Measurements from ENCODE around the gene HSD3B7. TPM values are rescaled to one million over a fixed set of nuclear protein-coding genes. Genes with fewer than 3 reads are reported as not detected.
A peak's percentile ranks its signal among the peaks of the same experiment; 100 is the strongest.

The HSD3B7 gene
- total RNA-seq, 1 experiment from 2014 or later: 5.5 TPM

DNA sequence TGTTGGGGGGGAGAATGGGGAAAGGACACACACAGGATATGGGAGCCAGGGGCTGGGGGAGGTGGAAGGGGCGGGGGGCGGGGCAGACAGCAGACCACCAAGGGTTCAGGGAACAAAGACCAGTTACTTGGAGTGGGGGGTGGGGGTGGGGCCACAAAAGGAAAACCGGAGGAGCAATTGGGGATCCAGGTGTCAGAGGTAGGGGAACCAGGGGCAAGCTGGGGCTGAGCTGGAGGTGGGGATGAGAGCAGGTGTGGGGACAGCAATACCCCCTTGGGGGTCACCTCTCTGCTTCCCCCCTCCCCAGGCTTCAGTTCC, 37.5 kb upstream of the HSD3B7 start:
- H3K79me1 ChIP-seq (ENCODE audit: insufficient read depth, low read depth, low read length, poor library complexity, severe bottlenecking): no peaks in the 10 kb centered on the region
- no peak overlapping the region for H2BK12ac ChIP-seq (ENCODE audit: insufficient read length, low read depth, low read length)
- no peak overlapping the region for H4K91ac ChIP-seq (ENCODE audit: insufficient read length, low read depth, low read length)
- no peak overlapping the region for H2BK5ac ChIP-seq (ENCODE audit: insufficient read length, low read length)
- no peak overlapping the region for H2AK5ac ChIP-seq (ENCODE audit: insufficient read length, low read length)
- no peaks in the 10 kb centered on the region for H3K4me1 ChIP-seq (ENCODE audit: insufficient read depth, low read length)
- WGBS (ENCODE audit: extremely low coverage, insufficient read length, low lambda C conversion rate): no CpG with 5 or more reads among the region's 3 CpGs
- peak overlapping the region; percentile 4 for H3K14ac ChIP-seq (ENCODE audit: insufficient read depth, low read length)
- Mint-ChIP-seq H3K27me3 (ENCODE audit: low read depth) (no peaks in the 10 kb centered on the region), H3K4me1 (peaks cover 27% of the 10 kb centered on the region in 2 experiments), H3K27ac (peak overlapping the region; percentile 94 to 98 (median 97); a peak in 5 of 7 replicates), H3K9me3 (no peaks in the 10 kb centered on the region; a peak in 1 of 5 replicates), H3K4me3 (peak overlapping the region; percentile 66 to 84), H3K36me3 (ENCODE audit: insufficient read depth in 1 of 3, low read depth in 3 of 3) (peaks cover 19 to 38% (median 29%) of the 10 kb centered on the region in 3 experiments; a peak in 6 of 7 replicates)
- H2BK15ac ChIP-seq (ENCODE audit: low read depth, low read length): no peak overlapping the region
- no peak overlapping the region for H3K23ac ChIP-seq (ENCODE audit: insufficient read length, low read depth, low read length)
- TF ChIP-seq, protein P1, sequence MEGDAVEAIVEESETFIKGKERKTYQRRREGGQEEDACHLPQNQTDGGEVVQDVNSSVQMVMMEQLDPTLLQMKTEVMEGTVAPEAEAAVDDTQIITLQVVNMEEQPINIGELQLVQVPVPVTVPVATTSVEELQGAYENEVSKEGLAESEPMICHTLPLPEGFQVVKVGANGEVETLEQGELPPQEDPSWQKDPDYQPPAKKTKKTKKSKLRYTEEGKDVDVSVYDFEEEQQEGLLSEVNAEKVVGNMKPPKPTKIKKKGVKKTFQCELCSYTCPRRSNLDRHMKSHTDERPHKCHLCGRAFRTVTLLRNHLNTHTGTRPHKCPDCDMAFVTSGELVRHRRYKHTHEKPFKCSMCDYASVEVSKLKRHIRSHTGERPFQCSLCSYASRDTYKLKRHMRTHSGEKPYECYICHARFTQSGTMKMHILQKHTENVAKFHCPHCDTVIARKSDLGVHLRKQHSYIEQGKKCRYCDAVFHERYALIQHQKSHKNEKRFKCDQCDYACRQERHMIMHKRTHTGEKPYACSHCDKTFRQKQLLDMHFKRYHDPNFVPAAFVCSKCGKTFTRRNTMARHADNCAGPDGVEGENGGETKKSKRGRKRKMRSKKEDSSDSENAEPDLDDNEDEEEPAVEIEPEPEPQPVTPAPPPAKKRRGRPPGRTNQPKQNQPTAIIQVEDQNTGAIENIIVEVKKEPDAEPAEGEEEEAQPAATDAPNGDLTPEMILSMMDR (conservative IDR thresholded peaks at IDR 0.05): no peak
- no peaks in the 10 kb centered on the region for H3K27me3 ChIP-seq (ENCODE audit: insufficient read depth, low read length)
- H4K20me1 ChIP-seq (ENCODE audit: control insufficient read depth, insufficient read depth, insufficient read length): no peaks in the 10 kb centered on the region
- peak; percentile 55 for DNase-seq
- H4K8ac ChIP-seq (replicated peaks; ENCODE audit: insufficient read length, low read depth, low read length): no peak overlapping the region
- no peak overlapping the region for H3K4ac ChIP-seq (ENCODE audit: low read depth, low read length)
- H2BK120ac ChIP-seq (ENCODE audit: low read depth, low read length, poor library complexity, severe bottlenecking): no peak overlapping the region
- no peaks in the 10 kb centered on the region for H3K79me2 ChIP-seq (ENCODE audit: insufficient read depth, low read length)
- H2AFZ ChIP-seq (ENCODE audit: low read length): no peak overlapping the region
- no peak overlapping the region for H3K9ac ChIP-seq (ENCODE audit: extremely low read depth, insufficient read length, low read length)
- no peak overlapping the region for H3K56ac ChIP-seq (ENCODE audit: insufficient read length, low read depth, low read length)
- H2BK20ac ChIP-seq (ENCODE audit: low read depth, low read length, poor library complexity, severe bottlenecking): no peak overlapping the region
- no peak overlapping the region for H3T11ph ChIP-seq (ENCODE audit: low read length)
- H3K18ac ChIP-seq (ENCODE audit: insufficient read length, low read depth, low read length): peak overlapping the region; percentile 2
- peaks cover 11% of the 10 kb centered on the region for H3K23me2 ChIP-seq (ENCODE audit: insufficient read length, low read depth, low read length, poor library complexity, severe bottlenecking)
- peak overlapping the region; percentile 3 for H3K4me2 ChIP-seq (ENCODE audit: insufficient read depth, insufficient read length, low read length)
- no peaks in the 10 kb centered on the region for H3K9me3 ChIP-seq (ENCODE audit: control insufficient read depth, low read depth, low read length)
- no peak overlapping the region for H3K27ac ChIP-seq (ENCODE audit: insufficient read length, low read depth, low read length)
- H4K5ac ChIP-seq (ENCODE audit: insufficient read length, low read depth, low read length): no peak overlapping the region
